ENCODE data around the gene CAV2.

The CAV2 gene

GRCh38 chr7:116551692-116552091, 52.2 kb downstream of the CAV2 start:
- DNase-seq: no peak

GRCh38 chr7:116552602-116553001, 53.1 kb downstream of the CAV2 start:
- DNase-seq: no peak

DNA sequence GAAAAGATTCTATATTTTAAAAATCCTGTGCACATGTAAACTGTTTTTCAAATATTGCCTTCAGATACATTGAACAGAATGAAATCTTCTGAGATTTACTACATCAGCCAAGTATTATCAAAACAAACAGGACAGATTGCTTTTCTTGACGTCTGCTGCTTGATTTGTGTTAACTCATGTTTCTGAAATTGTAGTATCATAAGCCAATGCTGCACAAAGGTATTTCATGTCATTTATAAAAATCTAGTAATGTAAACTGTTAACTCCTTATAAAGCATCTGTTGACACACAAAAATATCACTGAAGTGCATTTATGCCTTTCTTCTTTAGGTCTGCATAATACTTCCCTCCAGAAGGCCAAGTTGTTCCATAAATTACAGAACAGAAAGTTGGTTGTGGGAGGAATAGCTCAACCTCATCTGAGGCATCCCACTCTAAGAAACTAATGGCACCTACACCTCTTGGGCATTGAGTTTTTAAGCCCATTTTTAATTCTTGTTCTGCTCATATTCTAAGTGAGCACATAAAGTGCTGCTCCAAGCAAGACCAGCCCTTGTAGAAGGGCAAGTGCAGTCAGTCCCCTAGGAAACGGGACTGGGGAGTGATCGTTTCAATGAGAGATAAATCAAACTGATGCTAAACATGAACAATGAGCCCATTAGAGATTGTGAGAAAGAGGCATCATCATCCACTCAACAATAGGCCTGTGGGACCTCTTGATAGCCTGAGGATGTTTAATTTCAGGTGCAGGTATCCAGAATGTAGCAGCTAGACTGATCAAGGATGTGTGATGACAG, 53.8 kb downstream of the CAV2 start:
- DNase-seq: no peak

GRCh38 chr7:116554436-116554835, 54.9 kb downstream of the CAV2 start:
- DNase-seq: no peak

DNA sequence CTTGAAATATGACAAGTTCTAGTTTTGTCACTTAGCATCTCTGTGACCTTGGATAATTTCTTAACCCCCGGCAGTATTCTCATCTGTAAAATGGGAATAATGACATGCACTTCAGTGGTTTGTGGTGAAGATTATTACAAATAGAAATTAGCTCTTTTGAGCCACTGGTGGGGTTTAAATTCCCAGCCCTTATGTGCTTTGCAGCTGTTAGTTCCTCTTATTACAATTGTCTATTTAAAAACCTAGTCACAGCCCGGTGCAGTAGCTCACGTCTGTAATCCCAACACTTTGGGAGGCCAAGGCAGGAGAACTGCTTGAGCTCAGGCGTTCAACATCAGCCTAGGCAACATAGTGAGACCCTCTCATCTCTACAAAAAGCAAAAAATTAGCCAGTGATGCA, 55.4 kb downstream of the CAV2 start:
- DNase-seq: no peak

GRCh38 chr7:116557066-116557585, 57.6 kb downstream of the CAV2 start:
- no peak for DNase-seq

- no peak for DNase-seq
Measured at GRCh38 chr7:116557901-116558300, 58.4 kb downstream of the CAV2 start.

All from NCI-H1694 treated with DMSO at 0.1 percent for 48 hours (cell line).